Brain microvascular endothelial cell (primary cell): ENCODE measurements around the gene LUM.
"Not testable (repeated sequence)": the region's sequence is repeated elsewhere in the genome, so short reads cannot be mapped to it uniquely, and the experiment has no call there.

Experiments
- DNase-seq: peaks from one replicate; pipeline ENCODE4 v3.0.0-alpha.2; 2020
- H3K27ac ChIP-seq: fragments of 250-450 bp; sonication (Bioruptor Pico); 2 replicates; pipeline ENCODE4 v1.5.1; 2020; ENCODE audit warnings: mild to moderate bottlenecking, moderate library complexity
- H3K27me3 ChIP-seq: fragments of 250-450 bp; sonication (Bioruptor Pico); replicated peaks from 2 replicates; pipeline ENCODE4 v1.5.1; 2020; ENCODE audit warnings: mild to moderate bottlenecking
- H3K36me3 ChIP-seq: fragments of 250-450 bp; sonication (Bioruptor Pico); replicated peaks from 2 replicates; pipeline ENCODE4 v1.5.1; 2020; ENCODE audit warnings: mild to moderate bottlenecking
- H3K4me3 ChIP-seq: 2 replicates; pipeline ENCODE4 v1.5.1; 2011; ENCODE audit warnings: low read depth, mild to moderate bottlenecking, control low read depth, low read length, moderate library complexity
- CTCF ChIP-seq: IDR thresholded peaks from 2 replicates; pipeline ENCODE4 v1.5.1; 2011; ENCODE audit warnings: low read depth, mild to moderate bottlenecking, moderate library complexity, low read length, control low read depth, inconsistent platforms; ENCODE audit errors: missing control alignments
- in situ Hi-C: cut with HindIII; loops from 2 replicates; pipeline ENCODE4 v1.10.0; 2017; ENCODE audit warnings: low sequenced_read_pairs, low pct_ligation_motif_present

The LUM gene

GRCh38 chr12:91094957-91095356 is 16.3 kb downstream of the LUM start:
- Histone ChIP-seq H3K27me3 (no peaks in the 10 kb centered on the region), H3K27ac (no peak overlapping the region), H3K36me3 (no peaks in the 10 kb centered on the region), H3K4me3 (no peak overlapping the region)
- no peak for TF ChIP-seq CTCF
- DNase-seq = no peak
- in situ Hi-C loops = no loop called here

- in situ Hi-C loops = no loop called here
- Histone ChIP-seq H3K4me3 (no peak overlapping the region), H3K36me3 (no peaks in the 10 kb centered on the region), H3K27ac (no peak overlapping the region), H3K27me3 (no peaks in the 10 kb centered on the region)
- TF ChIP-seq CTCF = no peak
- DNase-seq = no peak
These were observed 17.1 kb downstream of the LUM start for GRCh38 chr12:91094032-91094662.

GRCh38 chr12:91093341-91093740 is 18.0 kb downstream of the LUM start:
- no peak overlapping the region for H3K27ac ChIP-seq
- no peak overlapping the region for H3K4me3 ChIP-seq
- no peaks in the 10 kb centered on the region for H3K36me3 ChIP-seq
- in situ Hi-C loops = no loop called here
- no peaks in the 10 kb centered on the region for H3K27me3 ChIP-seq
- no peak for TF ChIP-seq CTCF
- DNase-seq = no peak

GRCh38 chr12:91091916-91092715 is 19.2 kb downstream of the LUM start:
- no peaks in the 10 kb centered on the region for H3K27me3 ChIP-seq
- no peak overlapping the region for H3K4me3 ChIP-seq
- in situ Hi-C loops = no loop called here
- TF ChIP-seq CTCF = no peak
- no peak overlapping the region for H3K27ac ChIP-seq
- DNase-seq = no peak
- no peaks in the 10 kb centered on the region for H3K36me3 ChIP-seq

GRCh38 chr12:91089953-91090352 is 21.3 kb downstream of the LUM start:
- H3K27ac ChIP-seq, H3K4me3 ChIP-seq, H3K36me3 ChIP-seq, in situ Hi-C loops, DNase-seq, H3K27me3 ChIP-seq: not testable (repeated sequence)

- H3K36me3 ChIP-seq = no peaks in the 10 kb centered on the region
- DNase-seq = no peak
- in situ Hi-C loops = no loop called here
- H3K4me3 ChIP-seq = no peak overlapping the region
- H3K27me3 ChIP-seq = no peaks in the 10 kb centered on the region
- H3K27ac ChIP-seq = no peak overlapping the region
- TF ChIP-seq CTCF = no peak
These were observed 31.3 kb downstream of the LUM start for GRCh38 chr12:91080041-91080440.
